NCI-H187 treated with DMSO at 0.1 percent for 48 hours (cell line): ENCODE results near the gene EEF1AKMT3.
A peak's percentile ranks its signal among the peaks of the same experiment; 100 is the strongest.
"Not testable (repeated sequence)": the region's sequence is repeated elsewhere in the genome, so short reads cannot be mapped to it uniquely, and the experiment has no call there.

Experiments
- DNase-seq: peaks from one replicate; lab custom pipeline; 2025; lab: John Stamatoyannopoulos, UW

Gene EEF1AKMT3

GRCh38 chr12:57765698-57766463, 6.5 kb upstream of the EEF1AKMT3 start:
- no peak for DNase-seq

DNA sequence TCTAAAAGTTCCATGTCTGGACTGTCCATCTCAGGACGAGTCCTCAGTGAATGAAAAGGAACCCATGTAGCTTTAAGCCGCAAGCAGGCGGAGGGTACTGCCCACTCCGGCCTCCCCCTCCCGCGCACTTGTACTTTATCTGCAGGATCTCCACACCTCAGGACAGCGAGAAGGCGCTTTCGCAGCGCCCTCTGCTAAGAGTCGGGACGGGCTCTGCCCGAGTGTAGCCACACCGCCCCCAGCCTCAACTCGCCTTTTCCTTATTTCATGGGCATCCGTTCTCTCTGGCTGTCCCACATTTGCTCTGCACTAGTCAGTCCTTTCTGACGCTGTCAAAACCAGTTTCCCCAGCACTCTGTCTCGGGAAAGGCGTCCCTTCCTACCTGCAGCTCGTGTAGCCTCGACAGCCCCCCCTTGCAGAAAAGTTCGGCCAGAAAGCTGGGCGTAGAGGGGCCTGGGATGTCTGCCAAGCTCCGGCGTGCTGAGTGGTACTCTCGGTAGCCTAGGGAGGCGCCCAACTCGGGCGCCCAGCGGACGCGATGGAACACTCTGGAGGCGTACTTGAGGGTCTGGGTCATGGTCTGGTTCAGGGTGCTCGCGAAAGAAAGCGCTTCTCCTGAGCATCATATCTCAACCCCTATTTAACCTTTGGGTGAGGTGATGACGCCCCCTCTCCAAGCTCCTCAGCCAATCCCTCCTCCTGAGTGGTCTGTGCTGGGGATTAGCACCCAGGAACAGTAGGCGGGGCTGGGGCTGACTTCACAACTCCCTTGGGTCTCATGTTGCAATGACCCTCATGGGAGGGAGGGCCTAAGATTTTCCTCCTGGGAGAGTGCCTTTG, 5.7 kb upstream of the EEF1AKMT3 start, which contains the start of gene CYP27B1:
Gene CYP27B1 (minus strand): TSS at position 615 of the 841 bp plus-strand sequence. CDS start 37 bp downstream, at position 578.
- no peak for DNase-seq

GRCh38 chr12:57767305-57767698, 5.1 kb upstream of the EEF1AKMT3 start:
- no peak for DNase-seq

DNA sequence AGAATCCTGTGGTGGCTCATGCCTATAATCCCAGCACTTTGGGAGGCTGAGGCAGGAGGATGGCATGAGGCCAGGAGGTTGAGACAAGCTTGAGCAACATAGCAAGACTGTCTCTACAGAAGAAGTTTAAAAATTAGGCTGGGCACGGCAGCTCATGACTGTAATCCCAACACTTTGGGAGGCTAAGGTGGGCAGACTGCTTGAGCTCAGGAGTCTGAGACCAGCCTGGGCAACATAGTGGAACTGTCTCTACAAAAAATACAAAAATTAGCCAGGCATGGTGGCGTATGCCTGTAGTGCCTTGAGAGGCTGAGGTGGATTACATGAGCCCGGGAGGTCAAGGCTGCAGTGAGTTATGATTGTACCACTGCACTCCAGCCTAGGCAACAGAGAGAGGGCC, 4.5 kb upstream of the EEF1AKMT3 start:
- DNase-seq = no peak

- no peak for DNase-seq
These were observed 2.8 kb upstream of the EEF1AKMT3 start for GRCh38 chr12:57769594-57769993.

- DNase-seq = no peak
These were observed 1.7 kb upstream of the EEF1AKMT3 start for GRCh38 chr12:57770734-57771133.

GRCh38 chr12:57771236-57771872, 1.1 kb upstream of the EEF1AKMT3 start:
- peak; percentile 50 for DNase-seq

- DNase-seq = peak; percentile 88
These were observed 463 bp upstream of the EEF1AKMT3 start, which contains the start of gene METTL1 for GRCh38 chr12:57771873-57772428. Gene METTL1, minus strand, starts transcription at chr12:57772105. Its CDS starts 22 bp downstream, at chr12:57772083.

- not testable (repeated sequence) for DNase-seq
These were observed 2.2 kb downstream of the EEF1AKMT3 start for GRCh38 chr12:57774634-57775033.

- no peak for DNase-seq
These were observed 2.6 kb downstream of the EEF1AKMT3 start for GRCh38 chr12:57775044-57775443.

DNA sequence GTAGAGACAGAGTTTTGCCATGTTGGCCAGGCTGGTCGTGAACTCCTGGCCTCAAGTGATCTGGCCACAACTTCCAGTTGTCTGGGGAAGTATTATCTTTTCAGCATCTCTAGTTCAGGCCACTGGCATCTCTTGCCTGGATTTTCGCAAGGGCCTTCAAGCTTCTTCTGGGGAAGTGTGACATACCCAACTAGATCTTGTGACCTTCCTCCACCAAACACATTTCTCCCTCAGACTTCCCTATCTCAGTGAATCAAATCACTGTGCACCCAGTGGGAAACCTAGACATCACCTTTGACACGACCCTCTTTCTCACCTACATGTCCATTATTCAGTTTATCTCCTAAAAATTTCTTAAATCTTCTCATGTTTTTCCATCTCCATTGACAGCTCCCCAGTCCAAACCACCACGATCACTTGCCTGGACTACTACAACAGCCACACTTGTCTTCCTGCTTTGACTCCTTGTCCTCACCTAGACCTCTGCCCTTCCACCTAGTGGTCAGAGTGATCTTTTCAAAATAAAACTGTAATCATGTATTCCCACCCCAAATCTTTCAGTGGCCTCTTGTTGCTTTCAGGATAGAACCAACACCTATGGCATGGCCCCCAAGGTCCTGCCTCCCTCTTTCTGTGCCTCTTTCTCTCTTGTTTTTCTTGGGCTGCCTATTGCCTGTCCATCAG, 3.3 kb downstream of the EEF1AKMT3 start:
- DNase-seq = no peak

- DNase-seq = no peak
These were observed 3.8 kb downstream of the EEF1AKMT3 start for GRCh38 chr12:57776247-57776587.

DNA sequence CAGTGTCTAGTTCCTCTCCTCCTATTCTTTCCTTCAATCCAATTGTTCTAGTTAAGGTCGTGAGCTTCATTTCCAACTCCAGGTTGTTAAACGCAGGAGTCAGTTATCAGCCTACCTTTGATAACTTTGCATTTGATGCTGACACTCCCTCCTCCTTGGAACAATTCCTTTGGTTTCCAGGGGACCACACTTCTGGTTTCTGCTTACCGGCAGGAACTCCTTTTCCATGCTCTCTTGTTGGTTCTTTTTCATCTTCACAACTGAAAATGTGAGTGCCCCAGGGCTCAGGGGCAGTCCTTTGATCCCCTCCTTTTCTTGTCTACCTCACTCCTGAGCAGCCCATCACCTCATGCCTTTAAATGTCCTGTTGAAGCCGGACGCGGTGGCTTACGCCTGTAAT, 5.0 kb downstream of the EEF1AKMT3 start:
- DNase-seq = no peak

GRCh38 chr12:57777911-57778310, 5.5 kb downstream of the EEF1AKMT3 start:
- DNase-seq = no peak

GRCh38 chr12:57779736-57780135, 7.3 kb downstream of the EEF1AKMT3 start:
- no peak for DNase-seq

DNA sequence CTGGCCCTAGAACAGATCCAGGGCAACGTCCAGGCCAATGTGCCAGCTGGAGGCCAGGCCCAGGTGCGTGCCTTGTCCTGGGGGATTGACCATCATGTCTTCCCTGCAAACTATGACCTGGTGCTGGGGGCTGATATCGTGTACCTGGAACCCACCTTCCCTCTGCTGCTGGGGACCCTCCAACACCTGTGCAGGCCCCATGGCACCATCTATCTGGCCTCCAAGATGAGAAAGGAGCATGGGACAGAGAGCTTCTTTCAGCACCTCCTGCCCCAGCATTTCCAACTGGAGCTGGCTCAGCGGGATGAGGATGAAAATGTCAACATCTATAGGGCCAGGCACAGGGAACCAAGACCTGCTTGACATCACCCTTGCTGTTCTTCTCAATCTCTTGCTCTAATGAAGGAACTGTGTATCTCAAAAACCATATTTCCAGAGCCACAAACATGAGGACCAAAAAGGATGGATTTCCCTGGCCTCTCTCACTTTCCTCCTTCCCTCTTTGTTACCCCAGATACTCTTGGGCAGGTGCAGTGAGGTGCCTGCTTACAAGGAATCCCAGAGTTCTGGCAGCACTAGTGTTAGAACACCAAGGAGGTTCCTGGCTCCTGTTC, 8.0 kb downstream of the EEF1AKMT3 start:
- no peak for DNase-seq

DNA sequence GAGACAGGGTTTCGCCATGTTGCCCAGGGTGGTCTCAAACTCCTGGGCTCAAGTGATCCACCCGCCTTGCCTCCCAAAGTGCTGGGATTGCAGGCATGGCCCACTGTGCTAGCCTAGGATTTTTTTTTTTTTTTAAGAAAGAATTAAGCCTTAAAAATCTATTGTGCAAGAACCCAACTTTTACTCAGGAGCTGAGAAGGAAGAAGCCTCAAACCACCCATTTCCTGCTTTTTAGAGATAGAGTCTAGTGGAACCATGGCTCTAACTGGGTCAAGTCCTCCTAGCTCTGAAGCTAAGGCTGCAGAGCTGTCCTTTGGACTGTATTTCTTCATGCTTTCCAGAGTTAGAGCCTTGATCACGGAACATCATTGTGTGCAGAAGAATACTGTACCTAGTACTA, 8.8 kb downstream of the EEF1AKMT3 start:
- no peak for DNase-seq

DNA sequence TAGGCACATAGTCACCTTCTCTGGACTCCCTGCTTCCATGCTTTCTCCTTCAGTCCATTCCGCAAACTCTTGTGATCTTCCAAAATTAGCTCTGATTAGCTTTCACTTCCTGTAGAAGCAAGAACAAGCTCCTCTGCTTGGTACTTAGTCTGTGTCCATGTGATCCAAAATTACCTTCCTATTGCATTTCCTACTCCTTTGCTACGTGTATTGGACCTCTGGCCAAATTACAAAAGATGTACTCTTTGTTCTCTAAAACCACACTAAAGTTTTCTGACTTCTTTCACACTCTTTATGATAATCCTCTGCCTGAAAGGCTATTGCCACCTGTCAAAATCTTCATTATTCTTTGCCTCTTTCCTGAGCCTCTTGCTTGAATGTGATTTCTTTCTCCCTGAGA, 9.4 kb downstream of the EEF1AKMT3 start:
- no peak for DNase-seq

GRCh38 chr12:57782243-57782607, 9.8 kb downstream of the EEF1AKMT3 start:
- no peak for DNase-seq

- DNase-seq = peak; percentile 81
These were observed 10.4 kb downstream of the EEF1AKMT3 start, which contains the start of gene TSFM for GRCh38 chr12:57782608-57783465. Gene TSFM, plus strand, starts transcription at chr12:57782787. Its CDS starts 15 bp downstream, at chr12:57782802.
